GM12873 (cell line): ENCODE measurements around the gene MTMR12.

Experiments used
- TF ChIP-seq, protein P1 (sequence below): IDR thresholded peaks from 2 replicates; pipeline ENCODE4 v1.5.1; 2012; ENCODE audit warnings: low read depth, mild to moderate bottlenecking, moderate library complexity, low read length, control low read depth; ENCODE audit not compliant: insufficient read depth; ENCODE audit errors: missing control alignments

MTMR12 gene

GRCh38 chr5:32231929-32232328 lies 80.8 kb downstream of the MTMR12 start:
- TF ChIP-seq, protein P1, sequence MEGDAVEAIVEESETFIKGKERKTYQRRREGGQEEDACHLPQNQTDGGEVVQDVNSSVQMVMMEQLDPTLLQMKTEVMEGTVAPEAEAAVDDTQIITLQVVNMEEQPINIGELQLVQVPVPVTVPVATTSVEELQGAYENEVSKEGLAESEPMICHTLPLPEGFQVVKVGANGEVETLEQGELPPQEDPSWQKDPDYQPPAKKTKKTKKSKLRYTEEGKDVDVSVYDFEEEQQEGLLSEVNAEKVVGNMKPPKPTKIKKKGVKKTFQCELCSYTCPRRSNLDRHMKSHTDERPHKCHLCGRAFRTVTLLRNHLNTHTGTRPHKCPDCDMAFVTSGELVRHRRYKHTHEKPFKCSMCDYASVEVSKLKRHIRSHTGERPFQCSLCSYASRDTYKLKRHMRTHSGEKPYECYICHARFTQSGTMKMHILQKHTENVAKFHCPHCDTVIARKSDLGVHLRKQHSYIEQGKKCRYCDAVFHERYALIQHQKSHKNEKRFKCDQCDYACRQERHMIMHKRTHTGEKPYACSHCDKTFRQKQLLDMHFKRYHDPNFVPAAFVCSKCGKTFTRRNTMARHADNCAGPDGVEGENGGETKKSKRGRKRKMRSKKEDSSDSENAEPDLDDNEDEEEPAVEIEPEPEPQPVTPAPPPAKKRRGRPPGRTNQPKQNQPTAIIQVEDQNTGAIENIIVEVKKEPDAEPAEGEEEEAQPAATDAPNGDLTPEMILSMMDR = no peak

DNA sequence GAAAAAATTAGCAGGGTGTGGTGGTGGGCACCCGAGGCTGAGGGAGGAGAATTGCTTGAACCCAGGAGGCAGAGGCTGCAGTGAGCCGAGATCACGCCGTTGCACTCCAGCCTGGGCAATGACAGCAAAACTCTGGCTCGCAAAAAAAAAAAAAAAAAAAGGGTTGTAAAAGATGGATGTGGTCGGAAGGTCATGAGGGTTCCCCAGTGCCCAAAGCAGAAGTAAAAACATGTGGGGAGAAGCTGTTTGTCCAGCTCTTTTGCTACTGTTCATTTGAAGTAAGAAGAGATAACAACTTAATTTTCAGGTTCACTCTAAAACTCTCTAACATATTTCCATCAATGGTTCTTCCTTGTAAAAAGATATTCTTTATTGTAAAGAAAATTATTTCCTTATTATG lies 81.5 kb downstream of the MTMR12 start:
- TF ChIP-seq, protein P1 = no peak

- TF ChIP-seq, protein P1 = no peak
Observed at GRCh38 chr5:32230356-32231099, 82.2 kb downstream of the MTMR12 start.

DNA sequence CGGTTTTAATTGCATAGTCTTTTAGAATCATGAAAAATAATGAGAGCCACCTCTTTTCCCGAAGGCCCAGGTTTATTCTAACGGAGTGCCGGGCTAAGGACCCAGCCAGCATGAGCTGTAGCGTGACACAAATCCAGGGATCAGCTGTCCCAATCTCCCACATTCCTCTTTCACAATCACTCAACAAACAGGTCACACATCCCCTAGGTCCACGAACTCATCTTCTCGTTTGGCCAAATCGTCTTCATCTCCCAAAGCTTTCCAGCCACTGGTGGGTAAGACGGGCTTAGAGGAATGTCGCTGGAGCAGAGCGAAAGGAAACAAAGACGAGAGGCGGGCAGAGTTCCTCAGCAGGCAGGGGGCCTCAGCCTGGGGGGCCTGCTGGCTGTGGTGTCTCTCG lies 83.2 kb downstream of the MTMR12 start:
- TF ChIP-seq, protein P1 = no peak

- TF ChIP-seq, protein P1 = no peak
Observed at GRCh38 chr5:32228816-32229215, 83.9 kb downstream of the MTMR12 start.

DNA sequence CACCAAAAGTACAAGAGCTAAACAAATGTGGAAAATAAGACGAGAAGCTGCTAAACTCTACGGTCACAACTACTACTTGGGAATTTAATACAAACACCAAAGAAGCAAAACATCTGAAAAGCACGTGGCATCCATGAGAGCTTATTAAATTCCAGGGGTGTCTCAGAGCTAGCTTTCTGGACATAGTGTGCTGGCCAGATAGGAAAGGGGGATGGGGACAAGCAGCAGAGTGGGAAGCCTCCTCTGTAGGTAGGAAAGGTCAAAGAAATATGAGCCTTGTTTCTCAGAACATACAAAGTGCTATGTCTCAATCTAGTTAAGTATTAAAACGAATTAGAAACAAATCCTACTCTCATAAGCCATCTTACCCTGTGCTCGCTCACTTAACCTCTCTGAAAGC lies 87.3 kb downstream of the MTMR12 start:
- TF ChIP-seq, protein P1 = no peak

- TF ChIP-seq, protein P1 = no peak
Observed at GRCh38 chr5:32223972-32224609, 88.6 kb downstream of the MTMR12 start.
